H1 (cell line): ENCODE measurements around the gene SOCS3. TPM values are rescaled to one million over a fixed set of nuclear protein-coding genes. Genes with fewer than 3 reads are reported as not detected.
A peak's percentile ranks its signal among the peaks of the same experiment; 100 is the strongest.

Source experiments
- CTCF ChIA-PET: fragments of 300-600 bp; sonication (Branson Sonifier 250); formaldehyde crosslinking; loops from one replicate; lab custom pipeline; 2021; ENCODE audit not compliant: partially characterized antibody; lab: Charles Lee
- POLR2A ChIA-PET: fragments of 300-600 bp; sonication (Branson Sonifier 250); formaldehyde crosslinking; loops from one replicate; lab custom pipeline; 2021; ENCODE audit warnings: inconsistent platforms; ENCODE audit not compliant: partially characterized antibody; lab: Charles Lee
- DNase-seq, 2 experiments: peaks; one replicate each; pipeline versions ENCODE4 v3.0.0 to v3.0.0-alpha.2; 2010 to 2022; ENCODE audit warnings: low spot score in 2 of 2, low read depth in 1 of 2, mixed read lengths in 1 of 2
- FAIRE-seq: peaks from 2 replicates; lab custom pipeline; 2011; peaks lifted over from hg19 to GRCh38; lab: Jason Lieb, UNC
- H2AFZ ChIP-seq: 2 replicates; pipeline ENCODE4 v1.8.1; 2012; ENCODE audit warnings: low read length, inconsistent platforms
- H2AK5ac ChIP-seq: 2 replicates; pipeline ENCODE4 v1.6.1; 2013; ENCODE audit warnings: low read depth, low read length
- H2BK120ac ChIP-seq: replicated peaks from 2 replicates; pipeline ENCODE3; 2013; ENCODE audit warnings: low read depth, low read length, inconsistent platforms
- H2BK12ac ChIP-seq: 2 replicates; pipeline ENCODE4 v1.6.1; 2013; ENCODE audit warnings: low read depth, low read length
- H2BK15ac ChIP-seq: 2 replicates; pipeline ENCODE4 v1.6.1; 2013; ENCODE audit warnings: low read length
- H2BK20ac ChIP-seq: 2 replicates; pipeline ENCODE4 v1.6.1; 2013; ENCODE audit warnings: low read length
- H2BK5ac ChIP-seq: 2 replicates; pipeline ENCODE4 v1.6.1; 2013; ENCODE audit warnings: low read depth, low read length
- H3K14ac ChIP-seq: 2 replicates; pipeline ENCODE4 v1.6.1; 2013; ENCODE audit warnings: inconsistent platforms; ENCODE audit not compliant: insufficient read length
- H3K18ac ChIP-seq: 2 replicates; pipeline ENCODE4 v1.6.1; 2013; ENCODE audit warnings: low read length; ENCODE audit errors: extremely low read depth
- H3K23ac ChIP-seq: 2 replicates; pipeline ENCODE4 v1.6.1; 2013; ENCODE audit warnings: inconsistent platforms; ENCODE audit not compliant: insufficient read length
- H3K23me2 ChIP-seq: 2 replicates; pipeline ENCODE4 v1.6.1; 2013; ENCODE audit warnings: low read depth, low read length
- H3K27ac ChIP-seq: 2 replicates; pipeline ENCODE4 v1.6.1; 2011; ENCODE audit warnings: low read depth, low read length, inconsistent platforms
- H3K27me3 ChIP-seq, 4 experiments: replicated peaks in 1 of 4; 1 replicate in 1 of 4; 2 replicates in 3 of 4; pipeline versions ENCODE4 v1.6.1 to v1.8.1; 2011 to 2013; ENCODE audit warnings: low read length in 3 of 4, mild to moderate bottlenecking in 3 of 4, inconsistent platforms in 2 of 4, mixed read lengths in 2 of 4, moderate library complexity in 1 of 4; ENCODE audit not compliant: control insufficient read depth in 3 of 4, insufficient read depth in 3 of 4; ENCODE audit errors: extremely low read depth in 1 of 4
- H3K36me3 ChIP-seq, 4 experiments: 2 replicates each; pipeline versions ENCODE4 v1.6.1 to v1.8.1; 2011 to 2013; ENCODE audit warnings: mild to moderate bottlenecking in 4 of 4, low read length in 3 of 4, moderate library complexity in 2 of 4, control low read depth in 1 of 4, inconsistent platforms in 1 of 4; ENCODE audit not compliant: insufficient read depth in 4 of 4, control insufficient read depth in 2 of 4
- H3K4ac ChIP-seq: replicated peaks from 2 replicates; pipeline ENCODE3; 2013; ENCODE audit warnings: low read length, low read depth, mixed read lengths, inconsistent platforms; ENCODE audit not compliant: insufficient read length
- H3K4me1 ChIP-seq, 4 experiments: replicated peaks in 1 of 4; 1 replicate in 1 of 4; 2 replicates in 3 of 4; pipeline versions ENCODE4 v1.6.1 to v1.8.1; 2011 to 2013; ENCODE audit warnings: low read length in 3 of 4, inconsistent platforms in 2 of 4, mixed read lengths in 1 of 4; ENCODE audit not compliant: insufficient read depth in 4 of 4, control insufficient read depth in 3 of 4
- H3K4me2 ChIP-seq, 2 experiments: 2 replicates each; pipeline versions ENCODE4 v1.6.1 to v1.8.1; 2011 to 2013; ENCODE audit warnings: low read depth in 2 of 2, low read length in 2 of 2, control low read depth in 1 of 2, inconsistent platforms in 1 of 2, mild to moderate bottlenecking in 1 of 2; ENCODE audit not compliant: insufficient read depth in 1 of 2
- H3K4me3 ChIP-seq, 4 experiments: fragments of 200-600, 300-600 bp in 1 of 4; sonication (generic), shearing (Covaris generic), sonication (Bioruptor Twin) in 1 of 4; 2 replicates each; pipeline versions ENCODE4 v1.5.1 to v1.8.1; 2011 to 2016; ENCODE audit warnings: low read length in 4 of 4, low read depth in 3 of 4, control low read depth in 2 of 4, inconsistent platforms in 2 of 4, mild to moderate bottlenecking in 2 of 4, mixed read lengths in 1 of 4, moderate library complexity in 1 of 4; ENCODE audit not compliant: insufficient read depth in 2 of 4; ENCODE audit errors: extremely low read depth in 1 of 4
- H3K56ac ChIP-seq: replicated peaks from 2 replicates; pipeline ENCODE3; 2013; ENCODE audit warnings: low read depth, mild to moderate bottlenecking, mixed read lengths, low read length, inconsistent platforms; ENCODE audit not compliant: insufficient read length
- H3K79me1 ChIP-seq: 2 replicates; pipeline ENCODE4 v1.6.1; 2013; ENCODE audit warnings: low read depth, low read length, control low read depth
- H3K79me2 ChIP-seq, 2 experiments: 2 replicates each; pipeline versions ENCODE4 v1.6.1 to v1.8.1; 2012 to 2013; ENCODE audit warnings: low read length in 2 of 2, mild to moderate bottlenecking in 2 of 2, inconsistent platforms in 1 of 2; ENCODE audit not compliant: insufficient read depth in 2 of 2, control insufficient read depth in 1 of 2
- H3K9ac ChIP-seq, 4 experiments: replicated peaks in 1 of 4; 1 replicate in 1 of 4; 2 replicates in 3 of 4; pipeline versions ENCODE4 v1.6.1 to v1.8.1; 2011 to 2013; ENCODE audit warnings: low read depth in 3 of 4, low read length in 3 of 4, control low read depth in 2 of 4, mild to moderate bottlenecking in 2 of 4, moderate library complexity in 2 of 4, inconsistent platforms in 1 of 4; ENCODE audit errors: extremely low read depth in 1 of 4
- H3K9me3 ChIP-seq, 2 experiments: 2 replicates each; pipeline versions ENCODE4 v1.6.1 to v1.8.1; 2012 to 2013; ENCODE audit warnings: mild to moderate bottlenecking in 2 of 2, moderate library complexity in 2 of 2, control low read depth in 1 of 2, inconsistent platforms in 1 of 2, low read depth in 1 of 2, low read length in 1 of 2, mixed read lengths in 1 of 2; ENCODE audit not compliant: insufficient read depth in 2 of 2
- H4K20me1 ChIP-seq, 2 experiments: replicated peaks in 1 of 2; 2 replicates each; pipeline versions ENCODE3 to v1.8.1; 2011 to 2013; ENCODE audit warnings: inconsistent platforms in 2 of 2, low read length in 2 of 2, mild to moderate bottlenecking in 1 of 2; ENCODE audit not compliant: insufficient read depth in 2 of 2, control insufficient read depth in 1 of 2
- H4K5ac ChIP-seq: 2 replicates; pipeline ENCODE4 v1.6.1; 2013; ENCODE audit warnings: low read length, low read depth, mixed read lengths, inconsistent platforms; ENCODE audit not compliant: insufficient read length
- H4K8ac ChIP-seq: 2 replicates; pipeline ENCODE4 v1.8.0; 2013; ENCODE audit warnings: mild to moderate bottlenecking, moderate library complexity, low read length, inconsistent platforms; ENCODE audit not compliant: insufficient read depth; ENCODE audit errors: extremely low read depth
- H4K91ac ChIP-seq: replicated peaks from 2 replicates; pipeline ENCODE3; 2013; ENCODE audit warnings: low read length, mixed read lengths, inconsistent platforms; ENCODE audit not compliant: insufficient read length
- CBX5 ChIP-seq: fragments of 300-800, 300-1000 bp; sonication (generic); IDR thresholded peaks from 2 replicates; pipeline ENCODE4 v1.7.1; 2016; ENCODE audit warnings: antibody characterized with exemption, low read length, low read depth
- E2F6 ChIP-seq: IDR thresholded peaks from 2 replicates; pipeline ENCODE4 v1.6.1; 2012; ENCODE audit warnings: inconsistent platforms
- JUN ChIP-seq: IDR thresholded peaks from 2 replicates; pipeline ENCODE4 v1.6.1; 2011; ENCODE audit warnings: low read depth, mild to moderate bottlenecking, improper control_type of control experiment, low read length
- SIX5 ChIP-seq: IDR thresholded peaks from 2 replicates; pipeline ENCODE4 v1.6.1; 2011; ENCODE audit warnings: mild to moderate bottlenecking, low read depth, low read length
- TAF1 ChIP-seq: IDR thresholded peaks from 2 replicates; pipeline ENCODE4 v1.6.1; 2011; ENCODE audit warnings: mild to moderate bottlenecking, low read depth, low read length
- WGBS, 2 experiments: shearing (Covaris generic) in 1 of 2; methylation state at CpG; one replicate each; pipeline versions ENCODE4 v1.1.6 to v1.1.7; 2013 to 2015; ENCODE audit warnings: low lambda C conversion rate in 2 of 2, mixed read lengths in 2 of 2, inconsistent platforms in 1 of 2, low coverage in 1 of 2, missing lambda C conversion rate in 1 of 2; ENCODE audit not compliant: insufficient replicate concordance in 2 of 2, insufficient coverage in 1 of 2, insufficient read length in 1 of 2; ENCODE audit errors: extremely low coverage in 1 of 2, missing lambda C conversion rate in 1 of 2; 5-methylcytosine and 5-hydroxymethylcytosine counted together
- polyA plus RNA-seq, 7 experiments: library from polyadenylated mRNA; depleted of rRNA in 3 of 7; stranded (reverse) in 5 of 7; unstranded in 2 of 7; fragments of >200 nt in 5 of 7; fragments of 200-250 nt in 2 of 7; gene quantifications; 1 replicate in 5 of 7; 2 replicates in 1 of 7; 4 replicates in 1 of 7; pipeline versions ENCODE4 v1.2.1 to v1.2.3, GENCODE V29; 2011 to 2013; ENCODE audit warnings: missing spikeins in 2 of 7, mixed read lengths in 2 of 7
- total RNA-seq: library from RNA; stranded (reverse); fragmentation: NEBNext Ultra II Directional; extraction: Animal tissue kit (Norgen Biotek cat#: 25700); gene quantifications from 2 replicates; pipeline ENCODE4 v1.2.1, GENCODE V29; 2021

The SOCS3 gene
- total and polyA plus RNA-seq, 2 of the 8 experiments (the other 6 are each of a cell fraction or from before 2014, with no cell fraction given) = 10.1 to 47.9 TPM

- POLR2A ChIA-PET = interaction anchor here (2.3 kb wide), 1 partner anchor 10 kb away, joined by 15 read pairs; no protein-coding TSS in a partner anchor
- no peak for FAIRE-seq
- WGBS, 2 experiments = 95% methylated on average over 4 of the region's 4 CpGs; no CpG with 5 or more reads in 1 of the 2 experiments
- no peak for TF ChIP-seq JUN
- TF ChIP-seq CBX5 = no peak
- no peak for TF ChIP-seq E2F6
- TF ChIP-seq SIX5 = no peak
- no peak for TF ChIP-seq TAF1
Observed at GRCh38 chr17:78349891-78350642, 9.8 kb downstream of the SOCS3 start.

More at GRCh38 chr17:78349891-78350642, 9.8 kb downstream of the SOCS3 start:
- Histone ChIP-seq H3K36me3 (no peaks in the 10 kb centered on the region), H2AFZ (no peak overlapping the region), H3K4me3 (no peak overlapping the region), H3K4me2 (no peak overlapping the region), H3K23me2 (peaks cover 4% of the 10 kb centered on the region; the same call in 1 of the 2 replicates), H4K8ac (no peak overlapping the region), H3K23ac (no peak overlapping the region), H2BK5ac (no peak overlapping the region), H3K56ac (no peak overlapping the region), H3K79me1 (no peaks in the 10 kb centered on the region), H3K79me2 (no peaks in the 10 kb centered on the region), H2BK12ac (no peak overlapping the region), H4K91ac (no peak overlapping the region), H3K9ac (no peak overlapping the region), H3K27ac (no peak overlapping the region), H3K9me3 (no peaks in the 10 kb centered on the region), H3K18ac (no peak overlapping the region), H3K4me1 (peaks cover 7 to 21% (median 16%) of the 10 kb centered on the region in 4 experiments), H2BK15ac (0 out of 2 replicates have a peak overlapping the region, but pooled peaks have one; percentile 9), H2AK5ac (peak overlapping the region; percentile 78; the same call in 1 of the 2 replicates), H2BK120ac (no peak overlapping the region), H3K4ac (no peak overlapping the region), H4K5ac (no peak overlapping the region), H3K27me3 (peaks cover 0 to 6% (median 3%) of the 10 kb centered on the region in 4 experiments; a peak in 4 of 7 replicates), H2BK20ac (no peak overlapping the region), H4K20me1 (peaks cover 0 to 2% of the 10 kb centered on the region in 2 experiments), H3K14ac (no peak overlapping the region)
- no peak for DNase-seq
- CTCF ChIA-PET = interaction anchor here (0.7 to 1.7 kb wide), 3 partner anchors 42 to 69 kb away, joined by 3 to 4 read pairs (median 4); no protein-coding TSS in a partner anchor
